DMS153 (cell line): ENCODE results near the gene DNAJB9.

ENCODE experiments used
- DNase-seq: peaks from one replicate; lab custom pipeline; 2025; lab: John Stamatoyannopoulos, UW

Gene DNAJB9

GRCh38 chr7:108568801-108569380 lies 783 bp upstream of the DNAJB9 start:
- no peak for DNase-seq

- peak; percentile 9 for DNase-seq
Observed at GRCh38 chr7:108570146-108570755, 577 bp downstream of the DNAJB9 start.

- no peak for DNase-seq
Observed at GRCh38 chr7:108572480-108572879, 2.8 kb downstream of the DNAJB9 start.

- DNase-seq = no peak
Observed at GRCh38 chr7:108575156-108575555, 5.5 kb downstream of the DNAJB9 start.

GRCh38 chr7:108576116-108576515 lies 6.4 kb downstream of the DNAJB9 start:
- DNase-seq = no peak

GRCh38 chr7:108578937-108579336 lies 9.3 kb downstream of the DNAJB9 start:
- no peak for DNase-seq

GRCh38 chr7:108580298-108580697 lies 10.6 kb downstream of the DNAJB9 start:
- DNase-seq = no peak

GRCh38 chr7:108581655-108582491 lies 12.2 kb downstream of the DNAJB9 start:
- DNase-seq = no peak

- no peak for DNase-seq
Observed at GRCh38 chr7:108584211-108584610, 14.5 kb downstream of the DNAJB9 start.

GRCh38 chr7:108585843-108586242 lies 16.2 kb downstream of the DNAJB9 start:
- DNase-seq = no peak

GRCh38 chr7:108586274-108586710 lies 16.6 kb downstream of the DNAJB9 start:
- DNase-seq = no peak

GRCh38 chr7:108589199-108589598 lies 19.5 kb downstream of the DNAJB9 start:
- DNase-seq = no peak

- DNase-seq = no peak
Observed at GRCh38 chr7:108589874-108590273, 20.2 kb downstream of the DNAJB9 start.

GRCh38 chr7:108590606-108591005 lies 20.9 kb downstream of the DNAJB9 start:
- no peak for DNase-seq

- peak; percentile 47 for DNase-seq
Observed at GRCh38 chr7:108592646-108593201, 23.1 kb downstream of the DNAJB9 start.

GRCh38 chr7:108596560-108596959 lies 26.9 kb downstream of the DNAJB9 start:
- no peak for DNase-seq

GRCh38 chr7:108598153-108598552 lies 28.5 kb downstream of the DNAJB9 start:
- peak; percentile 50 for DNase-seq

- DNase-seq = no peak
Observed at GRCh38 chr7:108598914-108599580, 29.4 kb downstream of the DNAJB9 start.

- DNase-seq = no peak
Observed at GRCh38 chr7:108600399-108600798, 30.7 kb downstream of the DNAJB9 start.

- DNase-seq = peak; percentile 67
Observed at GRCh38 chr7:108603656-108604306, 34.1 kb downstream of the DNAJB9 start.

- no peak for DNase-seq
Observed at GRCh38 chr7:108604307-108605077, 34.8 kb downstream of the DNAJB9 start.
